ENCODE results near the gene MKRN1.
"Not testable (repeated sequence)": the region's sequence is repeated elsewhere in the genome, so short reads cannot be mapped to it uniquely, and the experiment has no call there.

MKRN1 gene

GRCh38 chr7:140484479-140484878, 5.2 kb upstream of the MKRN1 start:
- DNase-seq = no peak

DNA sequence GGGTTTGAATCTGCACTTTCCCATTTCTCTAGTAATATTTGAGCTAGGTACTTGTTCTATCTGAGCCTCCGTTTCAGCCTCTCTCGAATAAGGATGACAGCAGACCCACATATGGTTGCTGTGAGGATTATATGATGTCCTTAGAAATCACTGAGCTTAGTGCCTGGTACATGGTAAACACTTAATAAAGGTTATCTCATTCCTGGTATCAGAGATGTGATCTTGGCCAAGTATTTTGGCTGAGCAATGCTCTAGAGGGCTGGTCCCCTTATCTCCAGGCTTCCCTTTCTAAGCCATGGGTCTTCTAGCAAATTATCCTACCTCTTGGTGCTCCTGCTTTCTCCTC, 407 bp upstream of the MKRN1 start:
- no peak for DNase-seq

GRCh38 chr7:140478246-140479061, 851 bp downstream of the MKRN1 start:
- peak; percentile 37 for DNase-seq

DNA sequence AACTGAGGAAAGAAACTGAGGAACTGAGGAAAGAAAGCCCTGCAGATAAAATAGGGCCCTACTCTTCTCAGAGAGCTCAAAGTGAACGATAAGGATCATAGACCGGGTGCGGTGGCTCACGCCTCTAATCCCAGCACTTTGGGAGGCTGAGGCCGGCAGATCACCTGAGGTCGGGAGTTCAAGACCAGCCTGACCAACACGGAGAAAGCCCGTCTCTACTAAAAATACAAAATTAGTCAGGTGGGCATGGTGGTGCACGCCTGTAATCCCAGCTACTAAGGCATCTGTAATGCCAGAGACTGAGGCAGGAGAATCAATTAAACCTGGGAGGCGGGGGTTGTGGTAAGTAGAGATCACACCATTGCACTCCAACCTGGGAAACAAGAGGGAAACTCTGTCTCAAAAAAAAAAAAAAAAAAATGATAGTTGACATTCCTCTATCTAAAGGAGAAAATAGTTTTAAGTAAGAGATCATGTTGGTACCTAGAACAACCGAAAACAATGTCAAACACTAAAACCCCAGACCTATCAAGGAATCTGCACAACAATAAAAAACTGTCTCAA, 2.5 kb downstream of the MKRN1 start:
- DNase-seq = no peak

GRCh38 chr7:140475747-140476333, 3.5 kb downstream of the MKRN1 start:
- DNase-seq = peak; percentile 70

- no peak for DNase-seq
These were observed 16.2 kb downstream of the MKRN1 start for GRCh38 chr7:140463111-140463510.

DNA sequence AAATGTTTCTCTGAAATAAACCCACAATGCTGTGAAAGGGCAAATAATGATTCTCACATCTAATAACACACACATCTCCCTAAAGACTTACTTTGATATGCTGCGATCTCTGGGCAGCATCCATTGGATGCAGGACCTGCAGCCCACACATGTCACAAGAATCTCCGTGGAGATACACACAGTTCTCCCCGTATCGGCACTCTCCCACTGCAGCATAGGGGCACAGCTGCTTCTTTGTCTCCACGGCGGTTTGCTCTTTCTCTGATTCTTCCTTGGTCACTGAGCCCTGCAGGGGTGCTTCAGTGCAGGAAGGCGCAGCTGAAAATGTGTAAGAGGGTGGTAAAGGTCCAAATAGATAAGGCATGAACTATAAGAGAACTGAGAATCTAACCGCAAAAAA, 20.4 kb downstream of the MKRN1 start:
- no peak for DNase-seq

DNA sequence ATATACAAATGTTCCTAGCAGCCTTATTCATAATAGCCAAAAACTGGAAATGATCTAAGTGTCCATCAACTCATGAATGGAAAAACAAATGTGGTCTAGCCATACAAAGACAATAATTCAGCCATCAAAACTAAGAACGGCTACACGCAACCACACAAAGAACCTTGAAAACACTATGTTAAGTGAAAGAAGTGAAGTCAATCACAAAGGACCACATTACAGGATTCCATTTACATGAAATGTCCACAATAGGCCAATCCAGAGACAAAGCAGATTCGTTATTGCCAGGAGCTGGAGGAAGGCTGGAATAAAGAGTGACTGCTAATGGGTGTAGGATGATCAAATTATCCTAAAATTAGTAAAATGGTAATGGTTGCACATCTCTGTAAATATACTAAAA, 21.1 kb downstream of the MKRN1 start:
- DNase-seq = no peak

DNA sequence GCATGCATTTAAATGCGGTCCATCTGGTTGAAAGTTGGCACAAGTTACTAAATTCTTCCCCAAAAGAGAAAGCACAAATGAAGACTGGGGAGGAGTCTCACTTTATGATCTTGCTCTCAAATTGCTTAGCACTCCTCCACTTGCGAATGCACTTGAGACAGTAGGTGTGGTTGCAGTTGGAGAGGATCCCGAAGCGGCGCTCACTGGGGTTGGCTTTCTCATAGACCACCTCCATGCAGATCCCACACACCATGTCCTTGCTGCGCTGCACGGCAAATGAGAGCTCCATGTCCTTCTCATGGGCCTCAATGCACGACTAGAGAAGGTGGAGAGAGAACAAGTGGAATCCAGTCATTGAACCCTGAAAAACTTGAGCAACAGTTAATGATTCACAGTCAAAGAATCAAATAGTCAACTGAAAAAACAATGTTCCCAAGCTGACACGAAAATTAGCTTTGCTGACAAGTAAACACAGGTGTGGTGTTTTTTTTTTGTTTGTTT, 22.7 kb downstream of the MKRN1 start:
- no peak for DNase-seq

- DNase-seq = no peak
These were observed 23.6 kb downstream of the MKRN1 start for GRCh38 chr7:140455743-140456142.

DNA sequence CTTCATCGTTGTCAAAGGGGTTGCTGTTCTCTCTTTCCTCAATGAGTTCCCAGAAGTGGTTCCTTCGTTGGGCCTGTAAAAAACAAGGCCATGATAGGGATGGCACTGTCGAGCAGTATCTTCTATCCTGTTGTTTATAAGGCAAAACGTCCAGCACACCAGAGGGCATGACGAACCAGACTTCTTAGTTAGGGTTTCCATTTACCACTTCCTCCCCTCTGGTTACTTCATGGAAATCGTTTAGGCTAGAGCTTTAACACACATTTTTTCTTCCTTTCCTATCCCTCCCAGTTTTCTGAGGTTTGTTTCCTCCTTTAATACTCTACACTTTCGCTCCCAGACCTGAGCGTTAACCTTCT, 24.7 kb downstream of the MKRN1 start:
- no peak for DNase-seq

DNA sequence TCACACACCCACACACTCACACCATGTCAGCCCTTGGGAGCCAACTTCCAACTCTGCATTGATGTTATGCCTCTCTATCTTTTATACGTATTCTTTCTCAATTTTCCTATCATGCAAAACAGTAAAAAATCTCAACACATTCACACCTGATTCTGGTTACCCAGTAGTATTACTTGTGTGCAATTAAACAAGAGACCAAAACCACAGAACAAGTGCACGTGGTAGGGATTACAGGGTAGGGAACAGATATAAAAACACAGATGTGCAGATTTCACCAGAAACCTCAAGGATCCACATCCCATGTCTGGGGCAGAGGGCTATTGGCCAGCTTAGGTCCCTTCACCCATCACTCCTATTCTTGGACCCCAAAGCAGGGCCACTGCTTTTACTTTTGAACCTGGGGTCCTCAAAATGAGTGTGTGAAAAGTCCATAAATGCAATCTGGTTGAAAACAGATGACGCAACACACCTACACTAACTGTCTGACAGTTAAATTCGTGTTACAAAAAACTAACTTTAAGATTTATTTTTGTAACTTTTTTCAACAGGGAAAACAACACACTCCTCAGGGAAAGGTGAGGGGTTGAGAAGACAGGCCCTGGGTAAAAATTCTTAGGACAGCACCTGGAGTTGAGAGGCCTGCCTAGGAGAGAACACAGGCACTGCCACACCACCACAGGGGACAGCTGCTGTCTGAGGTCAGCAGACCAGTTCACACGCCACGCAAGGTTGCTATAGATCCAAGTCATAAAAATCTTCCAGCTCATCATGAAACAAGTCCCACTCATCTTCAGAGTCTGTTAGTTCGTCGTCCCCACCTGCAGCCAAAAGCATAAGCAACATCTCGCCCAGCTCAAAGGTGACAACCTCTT, 25.3 kb downstream of the MKRN1 start:
- DNase-seq = not testable (repeated sequence)

DNA sequence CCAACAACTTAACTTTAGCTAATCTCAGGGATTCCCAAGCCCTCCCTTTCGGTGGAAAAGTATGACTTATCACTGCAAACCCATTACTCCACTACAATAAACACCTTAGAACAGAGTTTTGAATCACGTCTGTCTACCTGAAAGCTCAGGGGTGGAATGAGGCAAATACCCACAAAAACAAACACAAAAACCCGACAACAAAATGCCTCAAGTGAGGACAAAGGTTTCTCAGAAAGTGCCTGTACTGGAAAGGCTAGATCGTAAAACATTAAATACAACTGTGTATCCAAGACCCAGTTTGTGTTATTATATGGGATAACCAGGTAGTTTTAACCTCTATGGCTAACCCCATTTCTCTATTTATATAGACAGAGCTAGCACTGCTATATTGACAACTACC, 26.0 kb downstream of the MKRN1 start:
- no peak for DNase-seq

DNA sequence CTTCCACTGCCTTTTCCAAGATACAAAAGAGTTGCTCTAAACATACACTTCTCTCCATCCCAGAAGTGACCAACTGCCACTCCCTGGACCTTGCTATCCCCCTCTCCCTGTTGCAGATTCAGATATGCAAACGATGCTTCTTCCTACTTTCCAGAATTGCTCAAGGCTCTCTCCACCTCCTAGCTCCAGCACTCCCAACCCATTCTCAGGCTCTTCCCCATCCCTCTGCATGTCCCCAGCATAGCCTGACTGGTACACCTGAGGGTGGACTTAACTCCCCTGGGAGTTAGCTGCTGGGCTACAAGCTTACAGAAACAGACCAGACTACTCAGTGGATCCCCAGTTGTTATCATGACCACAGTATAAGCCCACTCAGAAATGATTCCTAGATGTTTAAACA, 27.6 kb downstream of the MKRN1 start:
- DNase-seq = no peak

GRCh38 chr7:140448781-140449480, 30.4 kb downstream of the MKRN1 start:
- no peak for DNase-seq

DNA sequence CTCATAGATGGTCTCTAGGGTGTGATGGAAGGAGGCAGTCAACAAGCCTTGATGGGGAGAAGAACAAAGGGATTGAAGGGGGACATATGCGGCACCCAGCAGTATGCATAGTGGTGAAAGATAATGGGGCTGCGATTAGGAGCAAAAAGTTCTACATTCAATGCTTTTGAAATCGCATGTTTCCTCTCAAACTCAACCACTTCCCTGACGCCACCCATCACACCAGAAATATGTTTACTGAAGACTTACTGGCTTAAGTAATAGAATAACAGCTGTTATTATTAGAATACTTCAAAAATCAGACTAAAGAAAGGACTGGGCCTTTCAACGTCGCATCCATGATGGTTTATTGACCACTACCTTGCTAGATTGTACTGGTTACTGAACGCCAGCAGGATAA, 31.5 kb downstream of the MKRN1 start:
- no peak for DNase-seq

DNA sequence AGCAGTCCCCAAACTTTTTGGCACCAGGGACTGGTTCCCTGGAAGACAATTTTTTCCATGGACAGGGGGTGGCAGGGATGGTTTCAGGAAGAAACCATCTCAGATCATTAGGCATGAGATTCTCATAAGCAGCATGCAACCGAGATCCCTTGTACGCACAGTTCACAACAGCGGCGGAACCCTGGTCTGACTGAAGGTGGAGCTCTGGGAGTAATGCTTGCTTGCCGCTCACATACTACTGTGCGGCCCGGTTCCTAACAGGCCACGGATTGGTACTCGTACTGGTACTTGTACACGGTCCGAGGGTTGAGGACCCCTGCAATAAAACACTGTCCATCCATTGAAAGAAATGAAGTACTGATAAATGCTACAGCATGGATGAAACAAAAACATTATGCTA, 32.8 kb downstream of the MKRN1 start:
- DNase-seq = no peak

DNA sequence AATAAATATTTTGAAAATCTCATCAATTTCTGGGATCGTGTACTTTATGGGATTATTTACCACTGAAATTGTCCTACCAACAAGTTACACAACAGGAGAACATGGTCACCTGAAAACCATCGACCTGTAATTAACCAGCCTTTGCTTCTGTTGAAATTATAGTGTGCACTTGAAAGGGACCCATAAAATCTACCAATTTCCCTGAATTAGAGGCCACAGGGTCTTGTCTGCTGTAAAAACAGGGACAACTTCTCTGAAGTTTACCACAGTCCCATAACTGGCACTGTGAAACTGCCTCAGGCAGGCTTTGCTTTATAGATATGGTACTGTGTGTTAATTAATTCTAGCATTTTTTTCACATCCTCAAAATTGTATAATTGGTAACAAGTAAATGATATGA, 37.8 kb downstream of the MKRN1 start:
- no peak for DNase-seq

GRCh38 chr7:140440593-140440992, 38.7 kb downstream of the MKRN1 start:
- DNase-seq = no peak

DNA sequence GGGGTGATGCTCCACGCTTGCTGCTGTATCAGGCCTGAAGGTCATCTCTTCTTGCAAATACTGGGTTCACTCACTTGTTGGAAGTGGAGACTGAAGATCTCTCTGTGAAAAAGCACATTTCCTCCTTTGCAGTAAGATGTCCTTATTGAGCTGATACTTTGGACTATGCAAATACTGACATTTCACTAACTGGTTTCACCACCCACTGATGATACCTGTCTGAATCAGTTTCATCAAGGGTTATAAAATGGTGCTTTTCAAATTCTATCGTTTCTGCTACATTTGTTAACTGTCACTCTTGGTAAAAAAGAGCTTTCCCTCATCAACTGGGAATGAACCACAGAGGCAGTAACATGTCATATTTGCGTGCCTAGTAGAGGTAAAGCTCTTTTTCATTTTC, 39.9 kb downstream of the MKRN1 start:
- DNase-seq = no peak

DNA sequence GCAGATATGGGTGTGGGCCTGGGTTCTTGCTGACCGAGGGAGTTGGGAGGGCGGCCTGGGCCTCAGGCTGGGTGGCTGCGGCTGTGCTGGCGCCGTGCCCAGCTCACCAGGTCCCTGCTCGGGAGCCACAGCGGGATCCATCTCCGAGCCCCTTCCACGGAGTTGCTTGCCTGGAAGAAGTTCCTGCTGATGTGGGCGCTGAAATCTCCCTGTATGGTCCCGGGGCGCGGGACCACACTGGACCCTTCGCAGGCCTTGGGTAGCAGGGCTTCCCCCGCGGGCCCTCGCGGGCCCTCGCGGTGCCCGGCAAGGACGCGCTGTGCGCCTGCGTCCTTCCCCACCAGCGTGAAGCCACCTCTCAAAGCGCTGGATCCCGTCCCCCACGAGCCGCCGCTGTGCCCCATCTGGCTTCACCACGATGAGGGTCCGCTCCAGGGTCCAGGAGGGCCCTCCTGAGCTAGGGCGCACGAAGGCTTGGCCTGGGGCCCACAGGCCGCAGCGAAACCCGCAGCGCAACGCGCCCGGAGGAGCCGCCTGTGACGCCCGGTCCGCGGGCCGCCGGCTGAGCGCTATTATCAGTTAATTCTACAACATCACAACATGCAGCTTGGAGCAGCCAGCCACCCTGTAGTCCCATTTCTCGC, 43.9 kb downstream of the MKRN1 start:
- no peak for DNase-seq

GRCh38 chr7:140433396-140433795, 45.9 kb downstream of the MKRN1 start:
- no peak for DNase-seq

Measured in NCI-H1105 (cell line).